Measurements from ENCODE around the gene HBZ. TPM values are rescaled to one million over a fixed set of nuclear protein-coding genes. Genes with fewer than 3 reads are reported as not detected.

Gene HBZ
- total and polyA plus RNA-seq, 2 donors (not counting 1 experiment from before 2014, with no cell fraction given): not detected

GRCh38 chr16:192686-193085 is 40.2 kb downstream of the HBZ start:
- Histone ChIP-seq H4K20me1 (ENCODE audit: control insufficient read depth, extremely low read depth, insufficient read depth, low read length) (no peaks in the 10 kb centered on the region), H3K36me3 (ENCODE audit: control insufficient read depth, insufficient read depth, low read length) (peaks cover 30% of the 10 kb centered on the region), H3K9me3 (ENCODE audit: control insufficient read depth, insufficient read depth, low read depth, low read length) (no peaks in the 10 kb centered on the region), H3K79me2 (ENCODE audit: control insufficient read depth, insufficient read depth, low read length) (no peaks in the 10 kb centered on the region), H2AFZ (ENCODE audit: low read length) (no peak overlapping the region), H3K9ac (ENCODE audit: insufficient read depth, low read length) (no peak overlapping the region), H3K27me3 (ENCODE audit: control insufficient read depth, insufficient read depth, low read length) (no peaks in the 10 kb centered on the region), H3K4me1 (ENCODE audit: control insufficient read depth, extremely low read depth, insufficient read depth, low read length) (no peaks in the 10 kb centered on the region), H3K4me3 (replicated peaks in 1 of 4; ENCODE audit: control extremely low read depth in 1 of 4, insufficient read depth in 1 of 4, low read depth in 3 of 4, low read length in 4 of 4) (no peak overlapping the region), H3K27ac (ENCODE audit: insufficient read depth, low read length) (no peak overlapping the region), H3K4me2 (ENCODE audit: extremely low read depth, insufficient read depth, low read length) (no peak overlapping the region)
- TF ChIP-seq EZH2 (IDR thresholded peaks at IDR 0.05; ENCODE audit: low read length, missing control alignments) (no peak), CTCF (conservative IDR thresholded peaks at IDR 0.05 in 1 of 2, IDR thresholded peaks at IDR 0.05 in 1 of 2; ENCODE audit: low read depth in 1 of 2, low read length in 2 of 2) (no peak)
- DNase-seq (ENCODE audit: low read depth in 2 of 2): no peak

- H3K27ac ChIP-seq (ENCODE audit: insufficient read depth, low read length): no peak overlapping the region
- no peaks in the 10 kb centered on the region for H3K79me2 ChIP-seq (ENCODE audit: control insufficient read depth, insufficient read depth, low read length)
- no peaks in the 10 kb centered on the region for H3K9me3 ChIP-seq (ENCODE audit: control insufficient read depth, insufficient read depth, low read depth, low read length)
- no peak overlapping the region for H3K9ac ChIP-seq (ENCODE audit: insufficient read depth, low read length)
- TF ChIP-seq EZH2 (IDR thresholded peaks at IDR 0.05; ENCODE audit: low read length, missing control alignments): no peak
- no peak for TF ChIP-seq CTCF (conservative IDR thresholded peaks at IDR 0.05 in 1 of 2, IDR thresholded peaks at IDR 0.05 in 1 of 2; ENCODE audit: low read depth in 1 of 2, low read length in 2 of 2)
- DNase-seq (ENCODE audit: low read depth in 2 of 2): no peak
- H2AFZ ChIP-seq (ENCODE audit: low read length): no peak overlapping the region
- H3K4me2 ChIP-seq (ENCODE audit: extremely low read depth, insufficient read depth, low read length): no peak overlapping the region
- H4K20me1 ChIP-seq (ENCODE audit: control insufficient read depth, extremely low read depth, insufficient read depth, low read length): no peaks in the 10 kb centered on the region
- H3K27me3 ChIP-seq (ENCODE audit: control insufficient read depth, insufficient read depth, low read length): no peaks in the 10 kb centered on the region
- H3K4me1 ChIP-seq (ENCODE audit: control insufficient read depth, extremely low read depth, insufficient read depth, low read length): no peaks in the 10 kb centered on the region
- peaks cover 31% of the 10 kb centered on the region for H3K36me3 ChIP-seq (ENCODE audit: control insufficient read depth, insufficient read depth, low read length)
- H3K4me3 ChIP-seq (replicated peaks in 1 of 4; ENCODE audit: control extremely low read depth in 1 of 4, insufficient read depth in 1 of 4, low read depth in 3 of 4, low read length in 4 of 4): no peak overlapping the region
These were observed 41.0 kb downstream of the HBZ start for GRCh38 chr16:193441-193840.

- Histone ChIP-seq H2AFZ (ENCODE audit: low read length) (no peak overlapping the region), H3K4me2 (ENCODE audit: extremely low read depth, insufficient read depth, low read length) (no peak overlapping the region), H3K4me1 (ENCODE audit: control insufficient read depth, extremely low read depth, insufficient read depth, low read length) (no peaks in the 10 kb centered on the region), H3K79me2 (ENCODE audit: control insufficient read depth, insufficient read depth, low read length) (no peaks in the 10 kb centered on the region), H4K20me1 (ENCODE audit: control insufficient read depth, extremely low read depth, insufficient read depth, low read length) (no peaks in the 10 kb centered on the region), H3K36me3 (ENCODE audit: control insufficient read depth, insufficient read depth, low read length) (peaks cover 26% of the 10 kb centered on the region), H3K4me3 (replicated peaks in 1 of 4; ENCODE audit: control extremely low read depth in 1 of 4, insufficient read depth in 1 of 4, low read depth in 3 of 4, low read length in 4 of 4) (no peak overlapping the region), H3K27ac (ENCODE audit: insufficient read depth, low read length) (no peak overlapping the region), H3K9ac (ENCODE audit: insufficient read depth, low read length) (no peak overlapping the region), H3K27me3 (ENCODE audit: control insufficient read depth, insufficient read depth, low read length) (no peaks in the 10 kb centered on the region), H3K9me3 (ENCODE audit: control insufficient read depth, insufficient read depth, low read depth, low read length) (no peaks in the 10 kb centered on the region)
- DNase-seq (ENCODE audit: low read depth in 2 of 2): peak in 1 of 2 donors; percentile 27
- no peak for TF ChIP-seq CTCF (conservative IDR thresholded peaks at IDR 0.05 in 1 of 2, IDR thresholded peaks at IDR 0.05 in 1 of 2; ENCODE audit: low read depth in 1 of 2, low read length in 2 of 2)
- no peak for TF ChIP-seq EZH2 (IDR thresholded peaks at IDR 0.05; ENCODE audit: low read length, missing control alignments)
These were observed 42.1 kb downstream of the HBZ start for GRCh38 chr16:194516-194915.
